H9 (cell line): ENCODE results near the gene HLTF. TPM values are rescaled to one million over a fixed set of nuclear protein-coding genes. Genes with fewer than 3 reads are reported as not detected.

Experiments
- DNase-seq: peaks from one replicate; pipeline ENCODE4 v3.0.0-alpha.2; 2017
- H2AFZ ChIP-seq: one replicate; pipeline ENCODE4 v1.6.1; 2013; ENCODE audit warnings: mild to moderate bottlenecking, low read length, control low read depth, moderate library complexity
- H2AK5ac ChIP-seq: 2 replicates; pipeline ENCODE4 v1.6.1; 2013; ENCODE audit warnings: low read length, control low read depth, mixed read lengths; ENCODE audit not compliant: insufficient read length
- H2BK120ac ChIP-seq: one replicate; pipeline ENCODE4 v1.6.1; 2013; ENCODE audit warnings: low read depth, mild to moderate bottlenecking, low read length, control low read depth, inconsistent platforms; ENCODE audit not compliant: poor library complexity, severe bottlenecking
- H2BK12ac ChIP-seq: 2 replicates; pipeline ENCODE4 v1.6.1; 2013; ENCODE audit warnings: low read length, control low read depth, mixed read lengths, low read depth; ENCODE audit not compliant: insufficient read length
- H2BK15ac ChIP-seq: 2 replicates; pipeline ENCODE4 v1.6.1; 2013; ENCODE audit warnings: low read depth, low read length, control low read depth
- H2BK20ac ChIP-seq: one replicate; pipeline ENCODE4 v1.6.1; 2013; ENCODE audit warnings: low read depth, mild to moderate bottlenecking, low read length, control low read depth, inconsistent platforms; ENCODE audit not compliant: poor library complexity, severe bottlenecking
- H2BK5ac ChIP-seq: 2 replicates; pipeline ENCODE4 v1.6.1; 2013; ENCODE audit warnings: low read length, control low read depth, mixed read lengths; ENCODE audit not compliant: insufficient read length
- H3K14ac ChIP-seq: 2 replicates; pipeline ENCODE4 v1.6.1; 2013; ENCODE audit warnings: low read length, control low read depth; ENCODE audit not compliant: insufficient read depth
- H3K18ac ChIP-seq: 2 replicates; pipeline ENCODE4 v1.6.1; 2013; ENCODE audit warnings: low read depth, mild to moderate bottlenecking, mixed read lengths, low read length, control low read depth; ENCODE audit not compliant: insufficient read length
- H3K23ac ChIP-seq: 2 replicates; pipeline ENCODE4 v1.6.1; 2013; ENCODE audit warnings: low read length, control low read depth, mixed read lengths, low read depth; ENCODE audit not compliant: insufficient read length
- H3K23me2 ChIP-seq: 2 replicates; pipeline ENCODE4 v1.6.1; 2013; ENCODE audit warnings: low read depth, mild to moderate bottlenecking, mixed read lengths, low read length, control low read depth; ENCODE audit not compliant: insufficient read length, poor library complexity, severe bottlenecking
- H3K27ac ChIP-seq: 2 replicates; pipeline ENCODE4 v1.5.1; 2013; ENCODE audit warnings: low read length, control low read depth, mixed read lengths, low read depth; ENCODE audit not compliant: insufficient read length
- H3K27me3 ChIP-seq: 2 replicates; pipeline ENCODE4 v1.6.1; 2013; ENCODE audit warnings: low read length, control low read depth, inconsistent platforms; ENCODE audit not compliant: insufficient read depth
- H3K4ac ChIP-seq: 2 replicates; pipeline ENCODE4 v1.6.1; 2013; ENCODE audit warnings: low read depth, mild to moderate bottlenecking, control low read depth, inconsistent platforms, low read length, moderate library complexity
- H3K4me1 ChIP-seq: 2 replicates; pipeline ENCODE4 v1.6.1; 2013; ENCODE audit warnings: low read length, control low read depth, inconsistent platforms; ENCODE audit not compliant: insufficient read depth
- H3K4me2 ChIP-seq: 2 replicates; pipeline ENCODE4 v1.6.1; 2013; ENCODE audit warnings: low read length, control low read depth, mixed read lengths; ENCODE audit not compliant: insufficient read length, insufficient read depth
- H3K56ac ChIP-seq: 2 replicates; pipeline ENCODE4 v1.6.1; 2013; ENCODE audit warnings: low read depth, mild to moderate bottlenecking, mixed read lengths, low read length, control low read depth; ENCODE audit not compliant: insufficient read length
- H3K79me1 ChIP-seq: 2 replicates; pipeline ENCODE4 v1.6.1; 2013; ENCODE audit warnings: low read depth, mild to moderate bottlenecking, moderate library complexity, low read length, control low read depth, inconsistent platforms; ENCODE audit not compliant: insufficient read depth, poor library complexity, severe bottlenecking
- H3K79me2 ChIP-seq: 2 replicates; pipeline ENCODE4 v1.6.1; 2013; ENCODE audit warnings: low read length, control low read depth, inconsistent platforms; ENCODE audit not compliant: insufficient read depth
- H3K9ac ChIP-seq: 2 replicates; pipeline ENCODE4 v1.6.1; 2013; ENCODE audit warnings: low read length, control low read depth, mixed read lengths; ENCODE audit not compliant: insufficient read length; ENCODE audit errors: extremely low read depth
- H3K9me3 ChIP-seq: one replicate; pipeline ENCODE4 v1.6.1; 2013; ENCODE audit warnings: low read depth, low read length, inconsistent platforms; ENCODE audit not compliant: control insufficient read depth
- H3T11ph ChIP-seq: one replicate; pipeline ENCODE4 v1.6.1; 2013; ENCODE audit warnings: mild to moderate bottlenecking, low read length, control low read depth, inconsistent platforms
- H4K20me1 ChIP-seq: one replicate; pipeline ENCODE4 v1.6.1; 2013; ENCODE audit not compliant: control insufficient read depth, insufficient read length, insufficient read depth
- H4K5ac ChIP-seq: 2 replicates; pipeline ENCODE4 v1.6.1; 2013; ENCODE audit warnings: low read depth, mild to moderate bottlenecking, mixed read lengths, low read length, control low read depth; ENCODE audit not compliant: insufficient read length
- H4K8ac ChIP-seq: replicated peaks from 2 replicates; pipeline ENCODE4 v1.6.1; 2013; ENCODE audit warnings: low read length, control low read depth, mixed read lengths, low read depth; ENCODE audit not compliant: insufficient read length
- H4K91ac ChIP-seq: 2 replicates; pipeline ENCODE4 v1.6.1; 2013; ENCODE audit warnings: low read depth, mild to moderate bottlenecking, moderate library complexity, mixed read lengths, low read length, control low read depth; ENCODE audit not compliant: insufficient read length
- H3K27ac Mint-ChIP-seq, 3 experiments: 2 replicates in 2 of 3; 3 replicates in 1 of 3; pipeline ENCODE4 v1.8.0; 2020 to 2021; ENCODE audit warnings: mixed read lengths in 3 of 3, mild to moderate bottlenecking in 1 of 3, moderate library complexity in 1 of 3
- H3K27me3 Mint-ChIP-seq: 2 replicates; pipeline ENCODE4 v1.8.0; 2021; ENCODE audit warnings: low read depth, mild to moderate bottlenecking, moderate library complexity, mixed read lengths
- H3K36me3 Mint-ChIP-seq, 3 experiments: 2 replicates in 2 of 3; 3 replicates in 1 of 3; pipeline ENCODE4 v1.8.0; 2020 to 2021; ENCODE audit warnings: low read depth in 3 of 3, mixed read lengths in 3 of 3; ENCODE audit not compliant: insufficient read depth in 1 of 3
- H3K4me1 Mint-ChIP-seq, 2 experiments: 2 replicates each; pipeline ENCODE4 v1.8.0; 2020; ENCODE audit warnings: mixed read lengths in 2 of 2
- H3K4me3 Mint-ChIP-seq, 2 experiments: 2 replicates in 1 of 2; 3 replicates in 1 of 2; pipeline ENCODE4 v1.8.0; 2020 to 2021; ENCODE audit warnings: mild to moderate bottlenecking in 2 of 2, mixed read lengths in 2 of 2, moderate library complexity in 1 of 2
- H3K9me3 Mint-ChIP-seq, 2 experiments: 2 replicates in 1 of 2; 3 replicates in 1 of 2; pipeline ENCODE4 v1.8.0; 2020; ENCODE audit warnings: mild to moderate bottlenecking in 2 of 2, mixed read lengths in 2 of 2, moderate library complexity in 1 of 2
- WGBS: extraction: QIAGEN DNeasy Blood & Tissue Kit; methylation state at CpG from one replicate; pipeline ENCODE4 v1.1.7; 2013; ENCODE audit warnings: missing lambda C conversion rate, low lambda C conversion rate, mixed read lengths; ENCODE audit not compliant: insufficient read length; ENCODE audit errors: extremely low coverage; 5-methylcytosine and 5-hydroxymethylcytosine counted together
- total RNA-seq: library from RNA; stranded (reverse); gene quantifications from 2 replicates; pipeline ENCODE4 v1.2.1, GENCODE V29; 2021
- TF ChIP-seq, protein P1 (sequence below): fragments of 200-600 bp; sonication (generic); conservative IDR thresholded peaks from 3 replicates; pipeline ENCODE4 v1.8.0; 2021; ENCODE audit warnings: antibody characterized with exemption, mild to moderate bottlenecking

HLTF gene
- total RNA-seq, 1 experiment from 2014 or later, result 41.5 TPM

- Histone ChIP-seq H3K9ac (no peak overlapping the region), H2BK120ac (no peak overlapping the region), H4K5ac (no peak overlapping the region), H3K14ac (no peak overlapping the region), H3K56ac (no peak overlapping the region), H4K20me1 (no peaks in the 10 kb centered on the region), H4K8ac (no peak overlapping the region), H2BK20ac (no peak overlapping the region), H3K27me3 (no peaks in the 10 kb centered on the region), H2BK12ac (no peak overlapping the region), H4K91ac (no peak overlapping the region), H3K27ac (no peak overlapping the region), H3K79me2 (no peaks in the 10 kb centered on the region), H3K4me1 (no peaks in the 10 kb centered on the region), H3K23me2 (no peaks in the 10 kb centered on the region), H3T11ph (no peak overlapping the region), H3K79me1 (no peaks in the 10 kb centered on the region), H3K4me2 (no peak overlapping the region), H3K9me3 (no peaks in the 10 kb centered on the region), H2BK5ac (no peak overlapping the region), H3K4ac (no peak overlapping the region), H3K23ac (no peak overlapping the region), H3K18ac (no peak overlapping the region), H2AFZ (no peak overlapping the region), H2AK5ac (no peak overlapping the region), H2BK15ac (no peak overlapping the region)
- H3K36me3 Mint-ChIP-seq, result peaks cover 12 to 58% (median 33%) of the 10 kb centered on the region in 3 experiments; a peak in 6 of 7 replicates
- WGBS, result no CpG with 5 or more reads among the region's 1 CpG
- H3K4me3 Mint-ChIP-seq, result no peak overlapping the region
- H3K27me3 Mint-ChIP-seq, result no peaks in the 10 kb centered on the region
- H3K9me3 Mint-ChIP-seq, result no peaks in the 10 kb centered on the region
- H3K27ac Mint-ChIP-seq, result peak overlapping the region in 2 of 3 experiments; percentile 21 to 47; a peak in 1 of 7 replicates
- H3K4me1 Mint-ChIP-seq, result no peaks in the 10 kb centered on the region
- DNase-seq, result no peak
- TF ChIP-seq, protein P1, sequence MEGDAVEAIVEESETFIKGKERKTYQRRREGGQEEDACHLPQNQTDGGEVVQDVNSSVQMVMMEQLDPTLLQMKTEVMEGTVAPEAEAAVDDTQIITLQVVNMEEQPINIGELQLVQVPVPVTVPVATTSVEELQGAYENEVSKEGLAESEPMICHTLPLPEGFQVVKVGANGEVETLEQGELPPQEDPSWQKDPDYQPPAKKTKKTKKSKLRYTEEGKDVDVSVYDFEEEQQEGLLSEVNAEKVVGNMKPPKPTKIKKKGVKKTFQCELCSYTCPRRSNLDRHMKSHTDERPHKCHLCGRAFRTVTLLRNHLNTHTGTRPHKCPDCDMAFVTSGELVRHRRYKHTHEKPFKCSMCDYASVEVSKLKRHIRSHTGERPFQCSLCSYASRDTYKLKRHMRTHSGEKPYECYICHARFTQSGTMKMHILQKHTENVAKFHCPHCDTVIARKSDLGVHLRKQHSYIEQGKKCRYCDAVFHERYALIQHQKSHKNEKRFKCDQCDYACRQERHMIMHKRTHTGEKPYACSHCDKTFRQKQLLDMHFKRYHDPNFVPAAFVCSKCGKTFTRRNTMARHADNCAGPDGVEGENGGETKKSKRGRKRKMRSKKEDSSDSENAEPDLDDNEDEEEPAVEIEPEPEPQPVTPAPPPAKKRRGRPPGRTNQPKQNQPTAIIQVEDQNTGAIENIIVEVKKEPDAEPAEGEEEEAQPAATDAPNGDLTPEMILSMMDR, result no peak
Measured at GRCh38 chr3:149042789-149043386, 43.4 kb downstream of the HLTF start.
